Smooth muscle cell of the coronary artery (primary cell): ENCODE data around the gene CALD1. TPM values are rescaled to one million over a fixed set of nuclear protein-coding genes. Genes with fewer than 3 reads are reported as not detected.

Source experiments
- total RNA-seq: library from RNA; depleted of rRNA; stranded (reverse); fragments of >200 nt; gene quantifications from 2 replicates; pipeline ENCODE4 v1.2.3, GENCODE V29; 2014; ENCODE audit warnings: low replicate concordance

Gene CALD1
- 270 and 510 TPM in 2 replicates for total RNA-seq

GRCh38 chr7:134778941-134779740, at the start of gene CALD1:
CALD1 (plus strand) TSS chr7:134779634; CDS start chr7:134867734, 88,100 bp downstream.

GRCh38 chr7:134986363-134987251, 207.2 kb downstream of the CALD1 start, which contains the start of gene AGBL3:
AGBL3 (plus strand) TSS chr7:134986508; CDS start chr7:134987934, 1,426 bp downstream.

Other genes with a start within 250 kb of the CALD1 start
- gene AKR1B15, start 230.5 kb upstream of the CALD1 start, total RNA-seq: not detected in 2 replicates
- gene BPGM, start 132.8 kb upstream of the CALD1 start, total RNA-seq: 33.6 and 45.6 TPM in 2 replicates
- gene AGBL3, start 206.9 kb downstream of the CALD1 start, total RNA-seq: 0.30 and 1.2 TPM in 2 replicates